AG20443 (cell line): ENCODE data around the gene CNBD2.
"Not testable (repeated sequence)": the region's sequence is repeated elsewhere in the genome, so short reads cannot be mapped to it uniquely, and the experiment has no call there.

Experiments
- DNase-seq: peaks from one replicate; pipeline ENCODE4 v3.0.0; 2012; ENCODE audit warnings: low spot score, mixed read lengths

The CNBD2 gene

DNA sequence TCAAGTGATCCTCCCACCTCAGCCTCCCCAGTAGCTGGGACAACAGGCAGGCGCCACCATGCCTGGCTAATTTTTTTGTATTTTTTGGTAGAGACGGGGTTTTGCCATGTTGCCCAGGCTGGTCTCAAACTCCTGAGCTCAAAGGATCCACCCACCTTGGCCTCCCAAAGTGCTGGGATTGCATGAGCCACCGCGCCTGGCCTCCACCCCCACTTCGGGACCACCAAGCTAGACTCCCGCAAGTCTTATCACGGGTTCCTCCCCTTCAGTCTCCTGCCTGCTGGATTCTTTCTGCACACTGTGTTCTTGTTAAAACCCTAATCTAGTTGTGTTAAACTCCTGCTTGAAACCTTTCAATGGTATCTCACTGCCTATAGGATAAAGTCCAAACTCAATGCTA lies 57.7 kb downstream of the CNBD2 start:
- not testable (repeated sequence) for DNase-seq

DNA sequence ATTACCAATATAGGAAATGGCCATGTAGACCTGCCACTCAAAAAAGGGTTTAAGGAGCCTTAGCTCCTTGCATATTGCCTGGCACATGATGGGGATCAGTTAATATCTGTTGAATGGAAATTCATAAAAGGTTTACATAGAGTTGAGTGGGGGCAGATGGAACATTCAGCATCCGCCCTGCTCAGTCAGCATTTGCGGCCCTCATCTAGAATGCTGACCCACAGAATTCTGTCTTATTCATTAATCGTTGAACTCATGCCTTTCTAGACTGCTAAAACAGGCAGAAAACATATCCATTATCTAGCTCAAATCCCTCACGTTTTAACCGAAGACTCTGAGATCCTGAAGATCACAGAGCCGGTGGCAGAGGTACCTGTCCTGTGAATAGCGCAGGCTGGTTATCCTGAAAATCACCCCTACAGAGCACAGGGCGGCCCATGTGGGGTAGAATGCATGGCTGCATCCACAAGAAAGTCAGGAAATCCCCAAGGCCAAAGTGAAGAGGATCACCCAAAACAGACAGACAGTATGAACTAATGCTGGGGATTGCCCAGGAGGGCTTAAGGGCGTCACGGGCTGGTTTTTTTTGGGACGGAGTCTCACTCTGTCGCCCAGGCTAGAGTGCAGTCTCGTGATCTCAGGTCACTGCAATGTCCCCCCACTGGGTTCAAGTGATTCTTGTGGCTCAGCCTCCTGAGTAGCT lies 59.9 kb downstream of the CNBD2 start:
- no peak for DNase-seq

DNA sequence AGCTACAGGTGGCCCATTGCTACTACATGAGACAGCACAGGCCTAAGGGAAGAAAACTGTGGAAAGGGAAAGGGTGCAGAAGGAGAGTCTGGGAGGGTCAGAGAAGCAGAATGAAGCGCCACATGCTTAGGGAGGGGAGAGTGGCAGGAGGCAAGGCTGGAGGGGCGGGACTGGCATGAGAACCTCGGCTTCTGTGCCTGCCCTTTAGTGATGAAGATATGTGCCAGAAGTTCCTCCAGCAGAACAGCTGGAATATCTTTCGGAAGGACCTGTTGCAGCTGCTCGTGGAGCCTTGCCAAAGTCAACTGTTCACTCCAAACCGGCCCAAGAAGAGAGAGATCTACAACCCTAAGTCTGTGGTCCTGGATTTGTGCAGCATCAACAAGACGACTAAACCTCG lies 61.8 kb downstream of the CNBD2 start:
- DNase-seq, result no peak

DNA sequence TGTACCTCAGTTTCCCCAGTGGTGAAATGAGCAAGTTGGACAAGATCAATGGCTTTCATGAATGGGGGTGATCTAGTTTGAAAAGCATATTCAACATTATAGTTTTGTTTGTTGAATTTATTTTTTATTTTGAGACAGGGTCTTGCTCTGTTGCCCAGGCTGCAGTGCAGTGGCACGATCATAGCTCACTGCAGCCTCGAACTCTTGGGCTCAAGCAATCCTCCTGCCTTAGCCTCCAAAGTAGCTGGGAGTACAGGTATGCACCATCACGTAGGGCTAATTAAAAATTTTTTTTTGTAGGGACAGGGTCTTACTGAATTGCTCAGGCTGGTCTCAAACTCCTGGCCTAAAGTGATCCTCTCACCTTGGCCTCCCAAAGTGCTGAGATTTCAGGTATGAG lies 63.4 kb downstream of the CNBD2 start:
- no peak for DNase-seq

DNA sequence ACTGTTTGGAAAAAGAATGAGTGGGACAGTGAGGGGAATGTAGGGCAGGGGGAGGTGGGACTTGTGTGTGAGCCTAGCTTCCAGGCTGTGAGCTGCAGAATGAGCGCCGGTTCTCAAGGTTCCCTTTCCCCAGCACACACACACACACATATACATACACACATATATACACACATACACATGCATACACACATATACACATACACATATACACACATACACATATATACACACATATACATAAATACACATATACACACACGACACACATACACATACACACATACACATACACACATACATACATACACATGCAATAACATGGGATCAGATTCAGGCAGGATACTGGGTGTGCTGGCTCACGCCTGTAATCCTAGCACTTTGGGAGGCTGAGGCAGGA lies 66.5 kb downstream of the CNBD2 start:
- DNase-seq, result no peak

DNA sequence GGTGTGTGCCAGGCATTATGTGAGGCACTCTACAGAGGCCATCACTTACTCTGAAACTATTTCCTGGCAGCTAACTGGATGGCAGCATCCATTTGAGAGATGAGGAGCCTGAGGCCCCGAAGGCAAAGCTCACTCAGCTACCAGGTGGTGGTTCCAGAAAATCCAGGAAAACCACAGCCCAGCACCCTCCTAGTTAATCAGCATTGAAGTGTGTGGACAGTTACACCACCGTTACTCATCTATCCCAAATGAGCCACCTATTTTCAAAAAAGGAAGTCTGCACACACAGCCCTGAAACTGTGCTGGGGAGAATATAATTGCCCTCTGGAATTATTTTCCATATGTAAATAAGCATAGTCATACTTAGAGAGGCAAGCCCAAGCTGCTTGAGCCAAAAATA lies 67.4 kb downstream of the CNBD2 start:
- peak; percentile 31 for DNase-seq

DNA sequence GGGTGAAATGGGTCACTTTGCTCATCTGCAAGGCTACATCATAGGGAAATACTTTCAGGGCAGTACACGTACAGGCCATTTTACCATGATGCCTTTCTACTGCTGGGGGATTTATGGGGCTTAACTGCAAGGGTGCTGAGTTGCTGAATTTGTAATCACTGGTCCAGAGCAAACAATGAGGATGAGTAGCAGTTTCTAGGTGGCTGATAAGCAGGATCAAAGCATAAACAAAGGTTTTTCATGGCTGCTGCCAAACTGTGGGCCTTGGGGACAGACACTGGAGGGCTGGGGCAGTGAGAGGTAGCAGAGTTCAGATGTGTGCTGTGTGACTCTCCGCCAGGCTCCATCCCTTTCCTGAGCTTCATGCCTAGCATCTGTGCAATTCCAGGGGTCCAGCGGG lies 68.3 kb downstream of the CNBD2 start:
- DNase-seq, result no peak

DNA sequence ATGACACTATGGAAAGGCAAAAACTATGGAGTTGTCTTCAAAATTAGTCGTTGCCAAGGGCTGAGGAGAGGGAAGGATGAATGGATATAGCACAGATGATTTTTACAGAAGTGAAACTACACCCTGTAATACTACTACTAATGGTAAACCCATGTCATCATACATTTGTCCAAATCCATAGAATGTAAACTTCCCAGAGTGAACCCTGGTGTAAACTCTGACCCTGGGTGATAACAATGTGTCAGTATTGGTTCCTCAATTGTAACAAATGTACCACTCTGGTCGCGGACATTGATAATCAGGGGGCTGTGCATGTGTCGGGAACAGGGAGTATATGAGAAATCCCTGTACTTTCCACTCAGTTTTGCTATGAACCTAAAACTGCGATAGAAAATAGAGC lies 72.2 kb downstream of the CNBD2 start:
- no peak for DNase-seq

DNA sequence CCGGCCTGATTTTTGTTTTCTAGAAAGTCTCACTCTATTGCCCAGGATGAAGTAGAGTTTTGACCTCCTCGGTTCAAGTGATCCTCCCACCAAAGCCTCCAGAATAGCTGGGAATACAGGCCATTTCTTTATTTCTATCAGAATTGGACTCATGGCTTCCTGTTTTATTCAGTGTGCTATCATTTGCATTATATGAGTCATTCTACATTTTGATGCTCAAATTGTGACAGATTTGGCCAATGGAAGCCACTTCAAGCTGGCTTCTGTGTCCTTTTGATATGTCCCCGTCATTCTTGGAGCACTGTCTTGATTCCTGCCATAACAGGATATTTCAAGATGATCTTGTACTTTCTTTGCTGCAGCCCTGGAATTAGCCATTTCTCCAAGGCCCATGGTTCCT lies 75.1 kb downstream of the CNBD2 start:
- DNase-seq, result no peak

DNA sequence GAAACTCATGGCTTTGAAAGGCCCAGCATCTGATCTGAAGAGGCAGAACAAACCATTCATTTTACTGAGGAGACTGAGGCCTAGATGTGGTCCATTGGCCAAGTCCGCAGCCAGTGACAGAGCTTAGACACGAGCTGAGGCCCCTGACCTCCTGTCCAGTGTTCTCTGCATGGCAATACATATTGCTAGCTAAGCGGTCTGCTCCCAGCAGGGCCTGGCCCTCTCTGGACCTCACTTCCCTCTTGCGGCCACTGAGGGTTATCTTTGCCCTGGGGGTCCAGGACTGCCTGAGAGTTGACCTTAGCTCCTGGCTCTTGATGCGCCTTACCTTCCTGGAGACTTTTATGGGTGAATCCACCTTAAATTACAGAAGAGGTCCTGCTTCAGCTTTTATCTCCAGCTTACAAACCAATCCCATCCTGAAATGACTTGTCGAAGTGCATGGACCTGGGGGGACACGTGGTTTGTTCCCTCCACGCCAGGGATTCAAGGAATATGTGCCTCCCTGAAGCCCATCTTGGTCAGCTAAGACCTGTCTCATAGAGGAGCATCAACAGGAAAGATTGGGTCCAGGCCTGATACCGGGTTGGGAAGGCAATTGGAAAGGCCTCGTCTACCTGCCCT lies 75.6 kb downstream of the CNBD2 start:
- DNase-seq, result no peak

DNA sequence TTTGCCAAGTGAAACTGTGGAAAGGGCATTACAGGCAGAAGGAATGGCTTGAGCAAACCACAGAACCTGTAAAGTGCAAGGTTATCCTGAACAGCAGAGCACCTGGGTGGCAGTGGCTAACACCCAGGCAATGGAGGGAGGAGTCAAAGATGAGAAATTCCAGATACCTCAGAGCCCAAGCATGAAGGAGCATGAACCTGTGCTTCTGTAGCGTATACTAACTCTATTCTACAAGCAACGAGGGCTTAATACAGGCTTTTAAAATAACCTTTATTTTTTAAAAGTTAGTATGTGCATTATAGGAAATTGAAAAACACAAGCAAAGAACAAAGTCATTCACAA lies 77.0 kb downstream of the CNBD2 start:
- no peak for DNase-seq

DNA sequence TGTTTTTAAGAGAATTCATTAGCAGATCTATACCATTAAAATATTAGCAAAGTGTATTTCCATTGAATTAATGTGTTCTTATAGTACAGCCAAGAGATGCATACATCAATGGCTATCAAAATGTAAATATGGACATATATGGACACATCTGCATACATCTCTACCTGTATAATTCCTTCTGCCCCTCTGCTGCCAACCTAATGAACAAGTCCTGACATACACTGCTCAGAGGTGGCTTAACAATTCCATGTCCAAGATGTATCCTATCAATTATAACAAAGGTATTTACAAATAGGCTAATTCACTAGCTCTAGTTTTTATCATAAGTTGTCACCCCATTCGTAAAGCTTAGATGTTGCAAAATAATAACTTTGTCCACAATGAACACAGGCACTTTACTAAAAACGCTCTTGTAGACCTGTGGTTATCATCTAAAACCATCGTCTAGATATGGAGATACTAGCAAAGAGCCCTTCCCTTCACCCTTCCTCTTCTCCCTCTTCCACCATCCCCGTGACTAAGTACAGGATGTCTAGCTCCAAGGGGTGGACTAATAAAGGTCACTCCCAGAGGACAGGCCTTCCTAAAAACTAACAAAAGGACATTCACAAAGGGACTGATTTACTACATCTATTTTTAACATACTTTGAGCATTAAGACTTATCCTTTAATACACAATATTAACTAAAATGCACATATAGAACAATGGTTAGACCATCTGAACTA lies 77.8 kb downstream of the CNBD2 start:
- DNase-seq, result not testable (repeated sequence)

DNA sequence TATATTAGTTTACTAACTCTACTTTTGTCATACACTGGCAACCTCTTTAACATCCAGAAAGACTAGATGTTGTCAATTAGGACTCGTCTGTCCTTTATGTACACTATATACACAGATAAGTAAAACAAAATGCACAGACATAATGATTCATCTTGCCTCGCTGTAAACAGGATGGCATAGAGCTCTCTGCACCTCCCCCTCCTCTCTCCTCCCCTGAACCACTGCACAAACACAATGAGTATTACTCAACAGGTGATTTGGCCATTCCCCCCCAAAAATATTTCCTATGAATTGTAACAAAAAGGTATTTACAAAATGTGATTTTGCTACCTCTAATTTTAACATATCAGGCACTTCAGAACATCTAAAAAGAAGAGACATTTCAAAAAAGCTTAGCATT lies 81.0 kb downstream of the CNBD2 start:
- DNase-seq, result not testable (repeated sequence)

DNA sequence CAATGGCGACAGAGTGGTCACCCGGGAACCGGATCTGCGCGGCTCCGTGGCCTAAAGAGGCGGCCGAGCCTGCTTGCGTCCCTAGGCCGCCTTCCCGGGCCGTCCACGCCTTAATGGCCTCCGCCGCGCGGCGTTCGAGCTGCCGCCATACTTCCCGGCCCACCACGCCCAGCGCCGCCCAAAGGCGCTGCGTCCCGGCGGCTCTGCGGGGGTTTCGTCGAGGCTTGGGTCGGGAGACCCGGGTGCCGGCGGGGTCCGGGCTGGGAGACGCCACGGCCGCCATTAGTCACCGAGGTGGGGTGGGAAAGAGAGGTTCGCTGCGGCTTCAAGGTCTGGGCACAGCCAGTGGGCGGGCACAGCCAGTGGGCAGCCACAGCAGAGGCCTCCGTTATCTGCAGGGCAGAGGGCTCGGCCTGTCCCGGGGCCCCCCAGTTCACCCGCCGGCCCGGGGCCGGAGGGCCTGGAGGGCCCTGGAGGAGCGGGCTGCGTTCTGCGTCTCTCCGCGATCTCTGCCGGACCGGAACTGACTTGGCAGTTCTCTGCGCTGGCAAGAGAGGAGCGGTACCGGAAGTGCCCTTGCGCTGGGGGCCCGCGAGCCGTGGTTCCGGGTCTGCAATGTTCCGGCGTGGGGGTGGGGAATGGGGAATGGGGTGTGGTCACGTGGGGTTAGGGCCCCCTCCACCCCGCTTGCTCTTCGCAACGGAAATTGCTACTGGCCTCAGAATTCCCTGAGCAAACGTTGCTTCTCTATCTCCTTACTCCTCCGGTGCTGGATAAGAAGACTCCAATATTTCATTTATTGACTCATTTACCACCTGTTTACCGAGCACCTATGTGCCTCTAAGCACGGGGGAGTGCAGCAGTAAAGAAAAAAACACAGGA lies 82.3 kb downstream of the CNBD2 start:
- DNase-seq, result peak; percentile 96

DNA sequence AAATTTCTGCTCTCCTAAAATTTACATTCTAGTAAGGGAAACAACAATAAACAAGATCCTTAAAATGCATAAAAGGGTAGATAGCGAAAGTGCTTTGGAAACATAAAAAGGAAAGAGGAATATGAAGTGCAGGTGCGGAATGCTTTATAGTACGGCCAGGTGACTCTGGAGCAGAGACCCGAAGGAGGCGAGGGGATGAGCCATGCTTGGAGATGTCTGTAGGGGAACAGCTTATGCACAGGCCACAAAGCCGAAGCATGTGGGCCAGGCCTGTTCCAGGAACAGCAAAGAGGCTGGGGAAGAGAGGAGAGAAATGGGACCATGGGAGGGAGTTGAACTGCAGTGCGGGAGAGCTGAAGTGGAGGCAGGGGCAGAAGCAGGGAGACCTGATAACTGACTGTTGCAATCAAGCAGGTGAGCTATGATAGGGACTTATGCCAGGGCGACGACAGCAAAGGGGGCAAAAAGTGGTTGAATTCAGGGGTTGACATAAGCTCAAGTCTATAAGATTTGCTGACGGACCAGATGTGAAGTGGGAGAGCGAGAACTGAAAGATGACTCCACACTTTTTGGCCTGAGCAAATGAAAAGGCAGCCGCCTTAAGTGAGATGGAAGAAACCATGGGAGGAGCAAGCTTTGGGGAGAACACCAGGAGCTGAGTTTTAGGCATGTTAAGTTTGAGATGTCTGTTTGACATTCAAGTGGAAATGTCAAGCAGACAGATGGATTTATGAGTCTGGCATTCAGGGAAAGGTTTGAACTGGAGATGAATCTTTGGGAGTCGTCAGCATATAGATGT lies 83.1 kb downstream of the CNBD2 start:
- no peak for DNase-seq

DNA sequence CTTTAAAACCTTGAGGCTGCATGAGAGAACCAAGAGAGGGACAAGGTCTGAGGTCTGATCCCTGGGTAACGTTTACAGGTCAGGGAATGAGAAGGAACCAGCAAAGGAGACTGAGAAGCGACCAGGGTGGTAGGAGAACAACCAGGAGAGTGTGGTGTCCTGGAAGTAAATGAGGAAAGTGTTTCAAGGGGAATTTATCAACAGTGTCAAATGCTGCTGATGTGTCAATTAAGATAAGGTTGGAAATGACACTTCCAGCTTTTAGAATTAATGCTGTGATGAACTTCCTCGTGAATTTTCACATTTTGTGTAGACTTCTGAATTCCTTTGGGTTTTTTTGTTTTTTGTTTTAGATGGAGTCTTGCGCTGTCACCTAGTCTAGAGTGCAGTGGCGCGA lies 83.7 kb downstream of the CNBD2 start:
- DNase-seq, result no peak

DNA sequence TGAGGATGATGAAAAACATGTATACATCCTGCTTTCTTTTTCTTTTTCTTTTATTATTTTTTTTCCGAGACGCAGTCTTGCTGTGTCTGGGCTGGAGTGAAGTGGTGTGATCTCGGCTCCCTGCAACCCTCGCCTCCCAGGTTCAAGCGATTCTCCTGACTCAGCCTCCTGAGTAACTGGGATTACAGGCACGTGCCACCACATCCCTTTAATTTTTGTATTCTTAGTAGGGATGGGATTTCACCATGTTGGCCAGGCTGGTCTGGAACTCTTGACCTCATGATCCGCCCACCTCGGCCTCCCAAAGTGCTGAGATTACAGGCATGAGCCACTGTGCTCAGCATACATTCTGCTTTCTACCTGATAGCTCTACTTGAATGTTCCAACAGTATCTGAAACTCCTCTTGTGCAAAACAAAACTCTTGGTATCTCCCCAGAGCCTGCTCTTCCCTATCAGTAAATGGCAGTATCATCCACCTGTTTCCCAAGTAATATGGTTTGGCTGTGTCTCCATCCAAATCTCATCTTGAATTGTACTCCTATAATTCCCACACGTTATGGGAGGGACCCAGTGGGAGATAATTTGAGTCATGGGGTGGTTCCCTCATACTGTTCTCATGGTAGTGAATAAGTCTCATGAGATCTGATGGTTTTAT lies 85.6 kb downstream of the CNBD2 start:
- not testable (repeated sequence) for DNase-seq

DNA sequence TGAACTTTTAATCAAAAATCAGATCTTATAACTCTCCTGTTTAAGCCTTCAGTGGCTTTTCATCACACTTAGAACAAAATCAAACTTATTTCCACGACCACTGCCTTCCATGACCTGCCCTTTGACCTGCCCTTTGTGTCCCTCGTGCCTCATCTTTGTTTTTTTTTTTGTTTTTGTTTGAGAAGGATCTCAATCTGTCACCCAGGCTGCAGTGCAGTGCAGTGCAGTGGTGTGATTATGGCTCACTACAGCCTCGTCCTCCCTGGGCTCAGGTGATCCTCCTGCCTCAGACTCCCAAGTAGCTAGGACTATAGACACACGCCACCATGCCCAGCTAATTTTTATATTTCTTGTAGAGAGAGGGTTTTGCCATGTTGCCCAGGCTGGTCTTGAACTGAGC lies 86.8 kb downstream of the CNBD2 start:
- no peak for DNase-seq

DNA sequence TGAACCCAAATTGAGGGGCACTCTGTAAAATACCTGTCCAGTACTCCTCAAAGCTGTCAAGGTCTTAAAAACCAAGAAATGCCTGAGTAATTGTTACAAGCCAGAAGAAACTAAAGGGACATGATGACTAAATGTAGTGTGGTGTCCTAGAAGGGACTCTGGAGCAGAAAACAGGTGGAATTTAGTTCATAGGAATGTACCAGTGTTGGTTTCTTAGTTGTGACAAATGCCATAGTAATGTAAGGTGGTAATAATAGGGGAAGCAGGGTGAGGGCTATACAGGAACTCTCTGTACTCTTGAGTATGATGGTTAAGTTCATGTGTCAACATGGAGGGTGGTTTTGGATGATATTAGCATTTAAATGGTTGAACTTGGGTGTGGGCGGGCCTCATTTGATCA lies 92.3 kb downstream of the CNBD2 start:
- DNase-seq, result no peak

DNA sequence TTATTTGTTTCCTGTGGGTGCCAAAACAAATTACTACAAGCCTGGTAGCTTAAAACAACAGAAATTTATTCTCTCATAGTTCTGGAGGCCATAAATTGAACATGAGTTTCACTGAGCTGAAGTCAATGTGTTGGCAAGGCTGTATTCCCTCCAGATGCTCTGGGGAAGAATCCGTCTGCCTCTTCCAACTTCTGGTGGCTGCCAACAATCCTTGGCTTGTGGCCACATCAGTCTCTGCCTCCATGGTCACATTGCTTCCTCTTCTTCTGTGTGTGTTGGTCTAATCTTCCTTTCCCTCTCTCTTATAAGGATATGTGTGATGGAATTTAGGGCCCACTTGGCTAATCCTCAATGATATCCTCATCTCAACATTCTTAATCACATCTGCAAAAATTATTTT lies 93.4 kb downstream of the CNBD2 start:
- DNase-seq, result no peak

DNA sequence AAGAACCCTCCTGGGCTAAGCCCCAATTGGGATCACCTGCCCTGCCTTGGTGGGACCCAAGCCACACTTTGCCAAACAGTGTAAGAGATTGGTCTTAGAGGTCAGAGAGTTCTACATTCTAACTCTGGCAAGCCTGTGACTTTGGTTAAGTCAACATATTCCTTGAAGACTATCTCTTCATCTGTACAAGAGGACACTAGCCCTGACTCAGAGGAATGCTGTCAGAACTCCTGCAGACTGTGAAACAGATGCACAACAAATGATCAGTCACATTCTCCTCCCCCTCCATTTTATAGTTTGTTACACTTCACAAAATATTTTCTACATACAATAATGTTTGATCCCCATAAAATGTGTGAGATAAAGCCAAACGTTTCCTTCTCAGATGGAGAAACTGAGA lies 94.4 kb downstream of the CNBD2 start:
- DNase-seq, result peak; percentile 43
